Measurements from ENCODE around the gene RNF212. TPM values are rescaled to one million over a fixed set of nuclear protein-coding genes. Genes with fewer than 3 reads are reported as not detected.

RNF212 gene
- total and polyA plus RNA-seq, 2 experiments from 2014 or later = 17.0 to 20.6 TPM

- H3K4me2 ChIP-seq = no peak overlapping the region
- TF ChIP-seq STAT1 (IDR thresholded peaks at IDR 0.05; ENCODE audit: unreplicated experiment) (no peak), ZNF462 (CRISPR knock-in tag; IDR thresholded peaks at IDR 0.05) (no peak), JUNB (IDR thresholded peaks at IDR 0.05; ENCODE audit: unreplicated experiment) (no peak), EZH2 (IDR thresholded peaks at IDR 0.05; ENCODE audit: low read depth, unreplicated experiment) (no peak), ZNF331 (CRISPR knock-in tag; IDR thresholded peaks at IDR 0.05; ENCODE audit: low read depth) (no peak), CREB1 (CRISPR knock-in tag; IDR thresholded peaks at IDR 0.05; ENCODE audit: low read depth) (no peak), EZH2phosphoT487 (IDR thresholded peaks at IDR 0.05; ENCODE audit: unreplicated experiment) (no peak), POLR2AphosphoS5 (IDR thresholded peaks at IDR 0.05; ENCODE audit: low read depth) (no peak), ZNF114 (CRISPR knock-in tag; IDR thresholded peaks at IDR 0.05) (no peak), NANOG (IDR thresholded peaks at IDR 0.05; ENCODE audit: borderline replicate concordance) (no peak)
- TF ChIP-seq, protein P1, sequence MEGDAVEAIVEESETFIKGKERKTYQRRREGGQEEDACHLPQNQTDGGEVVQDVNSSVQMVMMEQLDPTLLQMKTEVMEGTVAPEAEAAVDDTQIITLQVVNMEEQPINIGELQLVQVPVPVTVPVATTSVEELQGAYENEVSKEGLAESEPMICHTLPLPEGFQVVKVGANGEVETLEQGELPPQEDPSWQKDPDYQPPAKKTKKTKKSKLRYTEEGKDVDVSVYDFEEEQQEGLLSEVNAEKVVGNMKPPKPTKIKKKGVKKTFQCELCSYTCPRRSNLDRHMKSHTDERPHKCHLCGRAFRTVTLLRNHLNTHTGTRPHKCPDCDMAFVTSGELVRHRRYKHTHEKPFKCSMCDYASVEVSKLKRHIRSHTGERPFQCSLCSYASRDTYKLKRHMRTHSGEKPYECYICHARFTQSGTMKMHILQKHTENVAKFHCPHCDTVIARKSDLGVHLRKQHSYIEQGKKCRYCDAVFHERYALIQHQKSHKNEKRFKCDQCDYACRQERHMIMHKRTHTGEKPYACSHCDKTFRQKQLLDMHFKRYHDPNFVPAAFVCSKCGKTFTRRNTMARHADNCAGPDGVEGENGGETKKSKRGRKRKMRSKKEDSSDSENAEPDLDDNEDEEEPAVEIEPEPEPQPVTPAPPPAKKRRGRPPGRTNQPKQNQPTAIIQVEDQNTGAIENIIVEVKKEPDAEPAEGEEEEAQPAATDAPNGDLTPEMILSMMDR (conservative IDR thresholded peaks at IDR 0.05; ENCODE audit: low read depth in 2 of 2) = no peak
- TF ChIP-seq, protein P2, sequence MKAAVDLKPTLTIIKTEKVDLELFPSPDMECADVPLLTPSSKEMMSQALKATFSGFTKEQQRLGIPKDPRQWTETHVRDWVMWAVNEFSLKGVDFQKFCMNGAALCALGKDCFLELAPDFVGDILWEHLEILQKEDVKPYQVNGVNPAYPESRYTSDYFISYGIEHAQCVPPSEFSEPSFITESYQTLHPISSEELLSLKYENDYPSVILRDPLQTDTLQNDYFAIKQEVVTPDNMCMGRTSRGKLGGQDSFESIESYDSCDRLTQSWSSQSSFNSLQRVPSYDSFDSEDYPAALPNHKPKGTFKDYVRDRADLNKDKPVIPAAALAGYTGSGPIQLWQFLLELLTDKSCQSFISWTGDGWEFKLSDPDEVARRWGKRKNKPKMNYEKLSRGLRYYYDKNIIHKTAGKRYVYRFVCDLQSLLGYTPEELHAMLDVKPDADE (IDR thresholded peaks at IDR 0.05) = no peak
- TF ChIP-seq, protein P3, sequence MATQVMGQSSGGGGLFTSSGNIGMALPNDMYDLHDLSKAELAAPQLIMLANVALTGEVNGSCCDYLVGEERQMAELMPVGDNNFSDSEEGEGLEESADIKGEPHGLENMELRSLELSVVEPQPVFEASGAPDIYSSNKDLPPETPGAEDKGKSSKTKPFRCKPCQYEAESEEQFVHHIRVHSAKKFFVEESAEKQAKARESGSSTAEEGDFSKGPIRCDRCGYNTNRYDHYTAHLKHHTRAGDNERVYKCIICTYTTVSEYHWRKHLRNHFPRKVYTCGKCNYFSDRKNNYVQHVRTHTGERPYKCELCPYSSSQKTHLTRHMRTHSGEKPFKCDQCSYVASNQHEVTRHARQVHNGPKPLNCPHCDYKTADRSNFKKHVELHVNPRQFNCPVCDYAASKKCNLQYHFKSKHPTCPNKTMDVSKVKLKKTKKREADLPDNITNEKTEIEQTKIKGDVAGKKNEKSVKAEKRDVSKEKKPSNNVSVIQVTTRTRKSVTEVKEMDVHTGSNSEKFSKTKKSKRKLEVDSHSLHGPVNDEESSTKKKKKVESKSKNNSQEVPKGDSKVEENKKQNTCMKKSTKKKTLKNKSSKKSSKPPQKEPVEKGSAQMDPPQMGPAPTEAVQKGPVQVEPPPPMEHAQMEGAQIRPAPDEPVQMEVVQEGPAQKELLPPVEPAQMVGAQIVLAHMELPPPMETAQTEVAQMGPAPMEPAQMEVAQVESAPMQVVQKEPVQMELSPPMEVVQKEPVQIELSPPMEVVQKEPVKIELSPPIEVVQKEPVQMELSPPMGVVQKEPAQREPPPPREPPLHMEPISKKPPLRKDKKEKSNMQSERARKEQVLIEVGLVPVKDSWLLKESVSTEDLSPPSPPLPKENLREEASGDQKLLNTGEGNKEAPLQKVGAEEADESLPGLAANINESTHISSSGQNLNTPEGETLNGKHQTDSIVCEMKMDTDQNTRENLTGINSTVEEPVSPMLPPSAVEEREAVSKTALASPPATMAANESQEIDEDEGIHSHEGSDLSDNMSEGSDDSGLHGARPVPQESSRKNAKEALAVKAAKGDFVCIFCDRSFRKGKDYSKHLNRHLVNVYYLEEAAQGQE (IDR thresholded peaks at IDR 0.05; ENCODE audit: unreplicated experiment) = no peak
Measured at GRCh38 chr4:1115528-1116293, 2.3 kb upstream of the RNF212 start.

More at GRCh38 chr4:1115528-1116293, 2.3 kb upstream of the RNF212 start:
- Histone ChIP-seq H3K4me3 (no peak overlapping the region), H3F3A (replicated peaks; ENCODE audit: low read depth) (no peaks in the 10 kb centered on the region), H2AFZ (no peak overlapping the region), H3K9me2 (ENCODE audit: insufficient read depth) (no peaks in the 10 kb centered on the region), H3K4me1 (ENCODE audit: insufficient read depth) (no peaks in the 10 kb centered on the region), H3K27ac (ENCODE audit: low read depth) (no peak overlapping the region), H3K36me3 (ENCODE audit: insufficient read depth) (no peaks in the 10 kb centered on the region), H3K27me3 (ENCODE audit: insufficient read depth) (peaks cover 22% of the 10 kb centered on the region; the same call in 1 of the 2 replicates), H4K20me1 (replicated peaks; ENCODE audit: insufficient read depth) (0 out of 2 replicates have a peak, but pooled peaks cover 3% of the 10 kb centered on the region), H3K79me2 (replicated peaks; ENCODE audit: insufficient read depth) (peaks cover 8% of the 10 kb centered on the region; the same call in 1 of the 2 replicates)
- H3K9me3 Mint-ChIP-seq = peaks cover 4% of the 10 kb centered on the region; the same call in 1 of the 3 replicates
- peaks cover 14% of the 10 kb centered on the region for H3K27me3 Mint-ChIP-seq (ENCODE audit: insufficient read depth, low read depth, poor library complexity)
- H3K4me3 Mint-ChIP-seq = no peak overlapping the region
- no peak for DNase-seq (ENCODE audit: low spot score)
- ATAC-seq = no peak
- H3K36me3 Mint-ChIP-seq (ENCODE audit: low read depth) = no peaks in the 10 kb centered on the region; the same call in 2 of the 3 replicates
- no peaks in the 10 kb centered on the region for H3K4me1 Mint-ChIP-seq
- H3K27ac Mint-ChIP-seq = no peak overlapping the region

All from GM23338 (cell line).